Measurements from ENCODE around the gene CIAO1. TPM values are rescaled to one million over a fixed set of nuclear protein-coding genes. Genes with fewer than 3 reads are reported as not detected.

Gene CIAO1
- total RNA-seq, 3 donors from 2014 or later (not counting 1 experiment from before 2014, with no cell fraction given) = 74.9 to 109 (median 106) TPM

DNA sequence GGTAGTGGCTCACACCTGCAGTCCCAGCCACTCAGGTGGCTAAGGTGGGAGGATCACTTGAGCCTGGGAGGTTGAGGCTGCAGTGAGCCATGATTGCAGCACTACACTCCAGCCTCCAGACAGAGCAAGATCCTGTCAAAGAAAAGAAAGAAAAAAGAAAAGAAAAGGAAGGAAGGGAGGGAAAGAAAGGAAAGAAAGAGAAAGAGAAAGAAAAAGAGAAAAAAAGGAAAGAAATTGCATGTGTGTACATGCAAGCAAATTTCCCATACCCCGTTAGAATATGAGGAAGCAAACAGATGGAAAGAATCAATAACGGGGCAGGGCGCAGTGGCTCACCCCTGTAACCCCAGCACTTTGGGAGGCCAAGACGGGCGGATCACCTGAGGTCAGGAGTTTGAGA lies 18.1 kb upstream of the CIAO1 start:
- TF ChIP-seq, protein P1, sequence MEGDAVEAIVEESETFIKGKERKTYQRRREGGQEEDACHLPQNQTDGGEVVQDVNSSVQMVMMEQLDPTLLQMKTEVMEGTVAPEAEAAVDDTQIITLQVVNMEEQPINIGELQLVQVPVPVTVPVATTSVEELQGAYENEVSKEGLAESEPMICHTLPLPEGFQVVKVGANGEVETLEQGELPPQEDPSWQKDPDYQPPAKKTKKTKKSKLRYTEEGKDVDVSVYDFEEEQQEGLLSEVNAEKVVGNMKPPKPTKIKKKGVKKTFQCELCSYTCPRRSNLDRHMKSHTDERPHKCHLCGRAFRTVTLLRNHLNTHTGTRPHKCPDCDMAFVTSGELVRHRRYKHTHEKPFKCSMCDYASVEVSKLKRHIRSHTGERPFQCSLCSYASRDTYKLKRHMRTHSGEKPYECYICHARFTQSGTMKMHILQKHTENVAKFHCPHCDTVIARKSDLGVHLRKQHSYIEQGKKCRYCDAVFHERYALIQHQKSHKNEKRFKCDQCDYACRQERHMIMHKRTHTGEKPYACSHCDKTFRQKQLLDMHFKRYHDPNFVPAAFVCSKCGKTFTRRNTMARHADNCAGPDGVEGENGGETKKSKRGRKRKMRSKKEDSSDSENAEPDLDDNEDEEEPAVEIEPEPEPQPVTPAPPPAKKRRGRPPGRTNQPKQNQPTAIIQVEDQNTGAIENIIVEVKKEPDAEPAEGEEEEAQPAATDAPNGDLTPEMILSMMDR (IDR thresholded peaks at IDR 0.05) = no peak
- no peak for ATAC-seq
- Histone ChIP-seq H3K27me3 (ENCODE audit: control insufficient read depth, insufficient read depth, low read length) (no peaks in the 10 kb centered on the region), H3K4me1 (ENCODE audit: control insufficient read depth, insufficient read depth, low read length) (peaks cover 29% of the 10 kb centered on the region), H3K4me3 (ENCODE audit: low read length) (no peak overlapping the region), H3K9me3 (ENCODE audit: control insufficient read depth, insufficient read depth, low read length) (no peaks in the 10 kb centered on the region), H3K36me3 (ENCODE audit: control insufficient read depth, insufficient read depth, low read length) (peaks cover 23% of the 10 kb centered on the region), H3K27ac (ENCODE audit: low read length) (no peak overlapping the region)
- Mint-ChIP-seq H3K9me3 (no peaks in the 10 kb centered on the region), H3K4me1 (peaks cover 27 to 34% of the 10 kb centered on the region in 2 donors), H3K27me3 (ENCODE audit: low read depth in 2 of 2) (no peaks in the 10 kb centered on the region), H3K4me3 (no peak overlapping the region), H3K36me3 (no peaks in the 10 kb centered on the region), H3K27ac (peak overlapping the region in 1 of 2 donors; percentile 64)
- no peak for DNase-seq
- 94% methylated on average over 5 of the region's 5 CpGs for WGBS (ENCODE audit: insufficient coverage)
- intact Hi-C loops (cut with micrococcal nuclease) = no loop called here

DNA sequence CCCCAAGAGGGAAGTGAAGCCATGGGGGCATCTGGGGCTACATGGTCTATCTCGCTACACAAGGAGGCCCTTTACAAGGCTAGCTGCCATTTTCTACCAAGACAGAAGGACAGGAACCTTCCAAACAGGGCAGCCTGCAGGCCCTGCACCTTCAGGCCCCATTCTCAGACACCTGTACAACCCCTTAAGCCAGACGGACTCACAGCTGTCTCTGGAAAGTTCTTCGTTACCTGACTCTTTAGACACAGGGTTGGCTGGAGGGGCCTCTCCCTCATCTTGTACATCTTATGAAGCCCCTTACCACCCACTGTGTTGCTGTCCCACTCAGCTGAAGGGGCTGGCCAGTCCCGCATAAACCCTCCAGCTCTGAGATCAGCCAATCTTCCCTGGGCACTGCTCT lies 17.4 kb upstream of the CIAO1 start:
- Histone ChIP-seq H3K36me3 (ENCODE audit: control insufficient read depth, insufficient read depth, low read length) (peaks cover 31% of the 10 kb centered on the region), H3K4me1 (ENCODE audit: control insufficient read depth, insufficient read depth, low read length) (peaks cover 25% of the 10 kb centered on the region), H3K9me3 (ENCODE audit: control insufficient read depth, insufficient read depth, low read length) (no peaks in the 10 kb centered on the region), H3K4me3 (ENCODE audit: low read length) (no peak overlapping the region), H3K27ac (ENCODE audit: low read length) (no peak overlapping the region), H3K27me3 (ENCODE audit: control insufficient read depth, insufficient read depth, low read length) (no peaks in the 10 kb centered on the region)
- intact Hi-C loops (cut with micrococcal nuclease) = no loop called here
- ATAC-seq = no peak
- Mint-ChIP-seq H3K27me3 (ENCODE audit: low read depth in 2 of 2) (no peaks in the 10 kb centered on the region), H3K36me3 (no peaks in the 10 kb centered on the region), H3K27ac (peak overlapping the region in 1 of 2 donors; percentile 21), H3K4me3 (no peak overlapping the region), H3K4me1 (peaks cover 27 to 34% of the 10 kb centered on the region in 2 donors), H3K9me3 (no peaks in the 10 kb centered on the region)
- no peak for DNase-seq
- WGBS (ENCODE audit: insufficient coverage) = 95% methylated on average over 4 of the region's 4 CpGs
- TF ChIP-seq, protein P1 (IDR thresholded peaks at IDR 0.05) = no peak

DNA sequence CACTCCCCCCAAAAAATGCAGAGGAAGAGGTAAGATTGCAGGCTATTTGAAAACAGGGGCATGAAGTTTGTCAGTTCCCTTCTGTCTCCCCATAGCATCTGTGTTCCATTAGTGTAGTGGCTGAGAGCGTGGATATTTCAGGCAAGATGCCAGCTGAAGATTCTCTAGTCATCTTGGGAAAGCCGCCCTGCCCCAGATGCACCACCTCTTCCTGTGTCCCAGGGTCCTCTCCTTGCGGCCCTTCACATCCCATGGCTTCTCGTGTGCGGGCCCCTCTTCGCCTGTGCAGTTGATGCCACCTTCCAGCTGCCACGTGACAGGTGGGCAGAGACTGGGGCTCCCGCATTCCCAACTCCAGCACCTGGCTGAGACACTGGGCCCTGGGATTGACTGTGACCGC lies 16.4 kb upstream of the CIAO1 start:
- TF ChIP-seq, protein P1 (IDR thresholded peaks at IDR 0.05) = no peak
- Histone ChIP-seq H3K27me3 (ENCODE audit: control insufficient read depth, insufficient read depth, low read length) (no peaks in the 10 kb centered on the region), H3K27ac (ENCODE audit: low read length) (no peak overlapping the region), H3K36me3 (ENCODE audit: control insufficient read depth, insufficient read depth, low read length) (peaks cover 40% of the 10 kb centered on the region), H3K4me1 (ENCODE audit: control insufficient read depth, insufficient read depth, low read length) (peaks cover 25% of the 10 kb centered on the region), H3K4me3 (ENCODE audit: low read length) (no peak overlapping the region), H3K9me3 (ENCODE audit: control insufficient read depth, insufficient read depth, low read length) (no peaks in the 10 kb centered on the region)
- 96% methylated on average over 9 of the region's 9 CpGs for WGBS (ENCODE audit: insufficient coverage)
- ATAC-seq (no peak), DNase-seq (no peak)
- Mint-ChIP-seq H3K27ac (peak overlapping the region; percentile 53 to 56), H3K9me3 (no peaks in the 10 kb centered on the region), H3K4me1 (peaks cover 27 to 41% of the 10 kb centered on the region in 2 donors), H3K36me3 (no peaks in the 10 kb centered on the region), H3K27me3 (ENCODE audit: low read depth in 2 of 2) (no peaks in the 10 kb centered on the region), H3K4me3 (no peak overlapping the region)
- intact Hi-C loops (cut with micrococcal nuclease) = no loop called here

DNA sequence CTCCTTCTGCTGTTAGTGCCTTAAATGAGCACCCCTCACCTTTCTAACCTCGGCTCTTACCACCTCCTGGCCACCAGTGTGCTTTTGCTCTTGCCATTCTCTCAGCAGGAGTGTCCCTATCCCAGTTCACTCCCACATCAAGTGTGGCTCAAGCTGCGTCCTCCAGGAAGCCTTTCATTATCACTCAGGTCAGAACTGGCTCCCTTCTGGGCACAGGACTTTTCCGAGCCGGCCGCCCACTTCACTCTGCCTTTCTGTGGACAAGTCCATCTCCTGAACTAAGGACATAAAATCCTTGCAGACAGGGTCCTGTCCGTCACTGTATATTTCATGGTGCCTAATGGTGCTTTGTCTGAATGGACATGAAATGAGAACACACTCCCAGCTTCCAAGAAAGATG lies 15.8 kb upstream of the CIAO1 start:
- no peak overlapping the region for H3K27ac ChIP-seq (ENCODE audit: low read length)
- no peaks in the 10 kb centered on the region for H3K27me3 ChIP-seq (ENCODE audit: control insufficient read depth, insufficient read depth, low read length)
- peak overlapping the region; percentile 53 to 56 for H3K27ac Mint-ChIP-seq
- peaks cover 45% of the 10 kb centered on the region for H3K36me3 ChIP-seq (ENCODE audit: control insufficient read depth, insufficient read depth, low read length)
- H3K27me3 Mint-ChIP-seq (ENCODE audit: low read depth in 2 of 2) = no peaks in the 10 kb centered on the region
- no peak overlapping the region for H3K4me3 ChIP-seq (ENCODE audit: low read length)
- H3K4me1 Mint-ChIP-seq = peaks cover 28 to 41% of the 10 kb centered on the region in 2 donors
- no peaks in the 10 kb centered on the region for H3K9me3 ChIP-seq (ENCODE audit: control insufficient read depth, insufficient read depth, low read length)
- TF ChIP-seq, protein P1 (IDR thresholded peaks at IDR 0.05) = no peak
- peaks cover 28% of the 10 kb centered on the region for H3K4me1 ChIP-seq (ENCODE audit: control insufficient read depth, insufficient read depth, low read length)
- H3K36me3 Mint-ChIP-seq = no peaks in the 10 kb centered on the region
- no peak overlapping the region for H3K4me3 Mint-ChIP-seq
- no peak for DNase-seq
- no peak for ATAC-seq
- H3K9me3 Mint-ChIP-seq = no peaks in the 10 kb centered on the region
- 94% methylated on average over 6 of the region's 6 CpGs for WGBS (ENCODE audit: insufficient coverage)
- intact Hi-C loops (cut with micrococcal nuclease) = no loop called here

Data from natural killer cell (primary cell).